Measurements from ENCODE around the gene PDE8B. TPM values are rescaled to one million over a fixed set of nuclear protein-coding genes. Genes with fewer than 3 reads are reported as not detected.

PDE8B gene
- total and polyA plus RNA-seq, 2 donors from 2014 or later: 3.7 to 4.5 TPM

DNA sequence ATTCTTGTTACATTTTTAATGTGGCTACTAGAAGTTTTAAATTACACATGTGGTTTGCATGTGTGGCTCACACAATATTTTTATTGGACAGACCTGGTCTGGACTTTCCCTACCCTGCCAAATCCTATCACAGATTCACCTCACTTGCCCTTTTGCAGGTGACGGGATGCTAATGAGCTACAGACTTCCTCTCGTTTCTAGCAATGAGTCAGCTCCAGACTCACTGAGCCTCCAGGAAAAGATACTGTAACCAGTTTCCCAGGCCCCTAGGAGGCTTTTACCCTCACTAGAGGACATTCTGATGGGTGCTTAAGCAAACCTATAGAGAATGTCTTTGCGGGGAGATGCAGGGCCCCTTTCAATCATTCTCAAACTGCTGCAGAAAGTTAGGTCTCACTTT is 146.3 kb downstream of the PDE8B start:
- FAIRE-seq (no peak), DNase-seq (no peak)
- H3K36me3 ChIP-seq (ENCODE audit: control insufficient read depth in 2 of 3, insufficient read depth in 3 of 3, low read length in 3 of 3): no peaks in the 10 kb centered on the region
- no peak overlapping the region for H3K4me3 ChIP-seq (ENCODE audit: low read length in 3 of 3)
- intact Hi-C loops (cut with DNase I): no loop called here
- H3K9me3 ChIP-seq (ENCODE audit: control insufficient read depth in 2 of 3, insufficient read depth in 1 of 3, low read length in 3 of 3): no peaks in the 10 kb centered on the region
- no peaks in the 10 kb centered on the region for H3K4me1 ChIP-seq (ENCODE audit: control insufficient read depth in 2 of 3, insufficient read depth in 2 of 3, low read depth in 1 of 3, low read length in 3 of 3)
- H3K9ac ChIP-seq (ENCODE audit: low read length in 3 of 3): no peak overlapping the region
- no peaks in the 10 kb centered on the region for H3K27me3 ChIP-seq (ENCODE audit: control insufficient read depth, insufficient read depth, low read length)
- TF ChIP-seq, protein P1, sequence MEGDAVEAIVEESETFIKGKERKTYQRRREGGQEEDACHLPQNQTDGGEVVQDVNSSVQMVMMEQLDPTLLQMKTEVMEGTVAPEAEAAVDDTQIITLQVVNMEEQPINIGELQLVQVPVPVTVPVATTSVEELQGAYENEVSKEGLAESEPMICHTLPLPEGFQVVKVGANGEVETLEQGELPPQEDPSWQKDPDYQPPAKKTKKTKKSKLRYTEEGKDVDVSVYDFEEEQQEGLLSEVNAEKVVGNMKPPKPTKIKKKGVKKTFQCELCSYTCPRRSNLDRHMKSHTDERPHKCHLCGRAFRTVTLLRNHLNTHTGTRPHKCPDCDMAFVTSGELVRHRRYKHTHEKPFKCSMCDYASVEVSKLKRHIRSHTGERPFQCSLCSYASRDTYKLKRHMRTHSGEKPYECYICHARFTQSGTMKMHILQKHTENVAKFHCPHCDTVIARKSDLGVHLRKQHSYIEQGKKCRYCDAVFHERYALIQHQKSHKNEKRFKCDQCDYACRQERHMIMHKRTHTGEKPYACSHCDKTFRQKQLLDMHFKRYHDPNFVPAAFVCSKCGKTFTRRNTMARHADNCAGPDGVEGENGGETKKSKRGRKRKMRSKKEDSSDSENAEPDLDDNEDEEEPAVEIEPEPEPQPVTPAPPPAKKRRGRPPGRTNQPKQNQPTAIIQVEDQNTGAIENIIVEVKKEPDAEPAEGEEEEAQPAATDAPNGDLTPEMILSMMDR (IDR thresholded peaks at IDR 0.05; ENCODE audit: borderline replicate concordance, extremely low read depth, insufficient read depth): no peak
- no peak overlapping the region for H3K27ac ChIP-seq (ENCODE audit: low read depth in 2 of 2, low read length in 2 of 2)

DNA sequence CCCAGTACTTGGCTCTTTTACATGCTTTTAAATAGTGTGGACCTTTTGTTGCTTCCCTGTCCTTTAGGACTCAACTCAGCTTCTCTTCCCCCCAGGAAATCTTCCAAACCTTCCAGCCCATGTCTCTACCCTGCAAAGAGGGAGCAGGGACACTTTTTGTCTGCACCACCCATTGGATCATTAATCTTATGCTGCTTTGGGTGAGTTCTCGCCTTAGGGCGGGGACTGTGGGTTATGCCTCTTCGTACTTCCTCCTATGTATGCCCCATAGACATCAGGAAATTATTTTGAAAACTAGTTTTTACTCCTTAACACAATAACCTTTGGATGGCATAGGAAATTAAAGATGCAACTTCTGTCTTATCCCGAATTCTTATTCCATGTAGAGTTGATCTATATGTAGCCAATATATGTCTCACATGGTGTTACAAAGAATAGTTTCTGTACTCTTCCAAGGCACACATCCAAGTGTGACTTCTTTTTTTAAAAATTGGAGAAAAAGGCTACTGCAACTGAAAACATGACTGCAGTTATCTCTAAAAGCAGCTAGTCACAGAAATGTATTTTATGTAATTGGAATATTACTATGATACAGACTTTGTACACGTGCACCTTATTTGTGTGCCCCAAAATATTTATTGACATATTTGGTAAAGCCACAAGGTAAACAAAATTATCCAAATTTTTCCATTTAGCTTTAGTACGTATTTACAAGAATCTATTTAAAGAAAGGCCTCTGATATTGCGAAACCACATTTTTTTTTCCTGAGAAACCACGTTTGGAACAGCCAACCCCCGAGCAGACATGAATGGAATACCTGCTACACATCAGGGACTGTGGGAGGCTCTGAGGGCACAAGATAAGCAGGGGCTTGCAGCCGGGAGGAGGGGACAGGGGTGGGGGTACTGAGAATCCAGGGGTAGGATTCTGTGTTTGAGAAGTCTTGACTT is 148.1 kb downstream of the PDE8B start:
- Histone ChIP-seq H3K9ac (ENCODE audit: low read length in 3 of 3) (no peak overlapping the region), H3K4me3 (ENCODE audit: low read length in 3 of 3) (no peak overlapping the region), H3K36me3 (ENCODE audit: control insufficient read depth in 2 of 3, insufficient read depth in 3 of 3, low read length in 3 of 3) (no peaks in the 10 kb centered on the region), H3K9me3 (ENCODE audit: control insufficient read depth in 2 of 3, insufficient read depth in 1 of 3, low read length in 3 of 3) (no peaks in the 10 kb centered on the region), H3K4me1 (ENCODE audit: control insufficient read depth in 2 of 3, insufficient read depth in 2 of 3, low read depth in 1 of 3, low read length in 3 of 3) (no peaks in the 10 kb centered on the region), H3K27ac (ENCODE audit: low read depth in 2 of 2, low read length in 2 of 2) (no peak overlapping the region), H3K27me3 (ENCODE audit: control insufficient read depth, insufficient read depth, low read length) (no peaks in the 10 kb centered on the region)
- intact Hi-C loops (cut with DNase I): no loop called here
- FAIRE-seq: no peak
- DNase-seq: no peak
- TF ChIP-seq, protein P1 (IDR thresholded peaks at IDR 0.05; ENCODE audit: borderline replicate concordance, extremely low read depth, insufficient read depth): no peak

DNA sequence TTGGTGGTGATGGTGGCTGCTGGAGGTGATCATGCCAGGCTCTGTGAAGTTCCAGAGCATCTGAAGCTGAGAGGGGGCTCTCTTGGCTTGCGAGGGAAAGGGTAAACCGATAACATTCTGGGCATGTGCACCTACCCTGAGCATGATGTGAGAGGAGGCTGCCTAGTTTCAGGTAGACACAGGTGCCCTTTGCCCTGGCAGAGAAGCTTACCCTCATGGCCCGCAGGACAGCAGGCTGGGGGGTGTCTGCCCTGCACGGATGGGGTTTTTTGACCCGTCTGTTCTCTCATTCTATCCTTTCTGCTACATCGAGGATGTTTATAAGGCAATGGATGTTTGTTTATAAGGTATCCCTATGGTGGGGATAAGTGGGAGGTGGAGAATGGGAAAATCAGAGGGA is 148.8 kb downstream of the PDE8B start:
- Histone ChIP-seq H3K36me3 (ENCODE audit: control insufficient read depth in 2 of 3, insufficient read depth in 3 of 3, low read length in 3 of 3) (no peaks in the 10 kb centered on the region), H3K4me3 (ENCODE audit: low read length in 3 of 3) (no peak overlapping the region), H3K9ac (ENCODE audit: low read length in 3 of 3) (no peak overlapping the region), H3K4me1 (ENCODE audit: control insufficient read depth in 2 of 3, insufficient read depth in 2 of 3, low read depth in 1 of 3, low read length in 3 of 3) (no peaks in the 10 kb centered on the region), H3K27me3 (ENCODE audit: control insufficient read depth, insufficient read depth, low read length) (no peaks in the 10 kb centered on the region), H3K27ac (ENCODE audit: low read depth in 2 of 2, low read length in 2 of 2) (no peak overlapping the region), H3K9me3 (ENCODE audit: control insufficient read depth in 2 of 3, insufficient read depth in 1 of 3, low read length in 3 of 3) (no peaks in the 10 kb centered on the region)
- intact Hi-C loops (cut with DNase I): no loop called here
- DNase-seq (no peak), FAIRE-seq (no peak)
- TF ChIP-seq, protein P1 (IDR thresholded peaks at IDR 0.05; ENCODE audit: borderline replicate concordance, extremely low read depth, insufficient read depth): no peak

Measured in kidney (tissue), 14 donors.